Adrenal gland (tissue), 5 donors: ENCODE results near the gene DSCAML1.

Experiments
- POLR2A ChIP-seq, 2 donors: fragments of 450-650 bp; IDR thresholded peaks; one replicate each; pipeline ENCODE4 v1.6.1; 2017; ENCODE audit warnings: antibody characterized with exemption in 2 of 2, mild to moderate bottlenecking in 2 of 2, moderate library complexity in 1 of 2
- TF ChIP-seq, protein P1 (sequence below), 6 experiments: fragments of 450-650 bp in 4 of 6; fragments of 200-600 bp in 2 of 6; sonication (generic) in 1 of 6; IDR thresholded peaks; 1 replicate in 5 of 6; 2 replicates in 1 of 6; pipeline versions ENCODE4 v1.5.1 to v1.8.0; 2016 to 2021; ENCODE audit warnings: antibody characterized with exemption in 6 of 6, mild to moderate bottlenecking in 2 of 6, moderate library complexity in 1 of 6
- donor health status: DM: no; HTN: no; CAD: no.

DNA sequence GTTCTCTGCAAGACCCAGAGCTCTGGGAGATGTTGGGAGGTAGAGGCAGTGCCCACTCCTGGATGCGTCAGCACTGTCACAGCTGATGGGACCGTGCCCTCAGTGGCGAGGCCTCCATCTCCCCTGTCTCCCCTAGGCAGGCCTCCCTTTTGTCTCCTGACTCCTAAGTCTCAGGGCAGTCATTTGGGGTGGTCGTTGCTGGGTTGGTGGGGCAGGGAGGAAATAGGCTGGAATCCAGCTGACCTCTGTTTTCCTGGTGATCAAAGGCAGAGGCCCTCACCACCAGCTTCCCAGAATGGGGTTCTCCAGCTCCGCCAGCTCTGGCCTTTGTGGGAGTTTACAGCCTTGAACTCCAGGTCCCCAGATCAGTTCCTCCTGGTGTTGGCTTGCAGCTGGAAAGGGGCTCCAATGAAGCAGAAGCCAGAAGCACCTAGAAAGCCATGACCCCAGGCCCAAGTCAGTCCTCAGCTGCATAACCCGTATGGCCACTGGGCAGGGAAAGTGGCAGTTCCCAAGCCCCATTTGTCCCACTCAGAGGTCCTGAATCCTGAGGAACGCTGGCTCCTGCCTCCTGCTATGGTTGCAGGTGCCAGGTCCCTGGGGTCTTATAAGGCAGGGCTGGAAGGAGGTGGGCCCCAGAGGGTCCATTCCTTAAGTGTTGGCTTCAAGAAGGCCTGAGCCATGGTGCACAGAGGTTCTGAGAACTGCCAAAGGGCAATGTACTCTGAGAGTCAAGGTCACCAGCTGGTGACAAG is 34.8 kb upstream of the DSCAML1 start:
- TF ChIP-seq, protein P1, sequence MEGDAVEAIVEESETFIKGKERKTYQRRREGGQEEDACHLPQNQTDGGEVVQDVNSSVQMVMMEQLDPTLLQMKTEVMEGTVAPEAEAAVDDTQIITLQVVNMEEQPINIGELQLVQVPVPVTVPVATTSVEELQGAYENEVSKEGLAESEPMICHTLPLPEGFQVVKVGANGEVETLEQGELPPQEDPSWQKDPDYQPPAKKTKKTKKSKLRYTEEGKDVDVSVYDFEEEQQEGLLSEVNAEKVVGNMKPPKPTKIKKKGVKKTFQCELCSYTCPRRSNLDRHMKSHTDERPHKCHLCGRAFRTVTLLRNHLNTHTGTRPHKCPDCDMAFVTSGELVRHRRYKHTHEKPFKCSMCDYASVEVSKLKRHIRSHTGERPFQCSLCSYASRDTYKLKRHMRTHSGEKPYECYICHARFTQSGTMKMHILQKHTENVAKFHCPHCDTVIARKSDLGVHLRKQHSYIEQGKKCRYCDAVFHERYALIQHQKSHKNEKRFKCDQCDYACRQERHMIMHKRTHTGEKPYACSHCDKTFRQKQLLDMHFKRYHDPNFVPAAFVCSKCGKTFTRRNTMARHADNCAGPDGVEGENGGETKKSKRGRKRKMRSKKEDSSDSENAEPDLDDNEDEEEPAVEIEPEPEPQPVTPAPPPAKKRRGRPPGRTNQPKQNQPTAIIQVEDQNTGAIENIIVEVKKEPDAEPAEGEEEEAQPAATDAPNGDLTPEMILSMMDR (IDR thresholded peaks at IDR 0.05): no peak
- TF ChIP-seq POLR2A (IDR thresholded peaks at IDR 0.05): no peak
